OCI-LY7 (cell line): ENCODE measurements around the gene RBM44. TPM values are rescaled to one million over a fixed set of nuclear protein-coding genes. Genes with fewer than 3 reads are reported as not detected.

Experiments used
- BruUV-seq: library from RNA; stranded (reverse); fragments of 400-500 nt; replicated peaks from 2 replicates; lab custom pipeline; 2021; lab: Mats Ljungman, UMichigan
- CTCF ChIA-PET: fragments of 300-600 bp; sonication (Branson Sonifier 250); formaldehyde crosslinking; loops from one replicate; lab custom pipeline; 2022; ENCODE audit warnings: antibody characterized with exemption; ENCODE audit not compliant: unreplicated experiment; lab: Charles Lee
- POLR2A ChIA-PET: fragments of 300-600 bp; sonication (Branson Sonifier 250); formaldehyde crosslinking; loops from one replicate; lab custom pipeline; 2022; ENCODE audit warnings: antibody characterized with exemption; lab: Charles Lee
- DNase-seq: peaks from one replicate; pipeline ENCODE4 v3.0.0-alpha.2; 2015; ENCODE audit warnings: low spot score
- H2AFZ ChIP-seq: fragments of 200-600 bp; sonication (generic), shearing (Covaris generic); 2 replicates; pipeline ENCODE4 v1.6.1; 2014; ENCODE audit warnings: mild to moderate bottlenecking, antibody characterized with exemption, low read length, moderate library complexity
- H3K27ac ChIP-seq: fragments of 200-600 bp; sonication (generic); 2 replicates; pipeline ENCODE4 v1.5.1; 2014; ENCODE audit warnings: mixed run types, low read depth, mild to moderate bottlenecking, moderate library complexity, low read length, inconsistent platforms; ENCODE audit not compliant: poor library complexity, severe bottlenecking
- H3K36me3 ChIP-seq: fragments of 200-600 bp; sonication (generic); 2 replicates; pipeline ENCODE4 v1.6.1; 2014; ENCODE audit warnings: mild to moderate bottlenecking, antibody characterized with exemption, low read length, moderate library complexity, mixed read lengths; ENCODE audit not compliant: insufficient read depth
- H3K4me1 ChIP-seq: fragments of 200-600 bp; sonication (generic); 2 replicates; pipeline ENCODE4 v1.5.1; 2014; ENCODE audit warnings: mild to moderate bottlenecking, low read length; ENCODE audit not compliant: insufficient read depth, poor library complexity, severe bottlenecking
- H3K4me2 ChIP-seq: fragments of 200-600 bp; sonication (generic); 2 replicates; pipeline ENCODE4 v1.6.1; 2014; ENCODE audit warnings: mild to moderate bottlenecking, low read length
- H3K4me3 ChIP-seq: fragments of 200-600 bp; sonication (generic); 2 replicates; pipeline ENCODE4 v1.5.1; 2014; ENCODE audit warnings: mild to moderate bottlenecking, low read depth, low read length; ENCODE audit not compliant: poor library complexity, severe bottlenecking
- H3K79me2 ChIP-seq: fragments of 200-600 bp; sonication (generic); 2 replicates; pipeline ENCODE4 v1.6.1; 2016; ENCODE audit warnings: low read depth, mild to moderate bottlenecking, low read length, moderate library complexity, mixed read lengths; ENCODE audit not compliant: insufficient read depth
- H3K9me2 ChIP-seq: fragments of 200-600 bp; sonication (generic); 2 replicates; pipeline ENCODE4 v1.6.1; 2016; ENCODE audit warnings: mild to moderate bottlenecking, low read length, mixed read lengths; ENCODE audit not compliant: insufficient read depth
- H3K9me3 ChIP-seq: fragments of 200-600 bp; sonication (generic); 2 replicates; pipeline ENCODE4 v1.6.1; 2014; ENCODE audit warnings: mild to moderate bottlenecking, mixed run types, low read length, mixed read lengths
- H4K20me1 ChIP-seq: fragments of 200-600 bp; sonication (generic); 2 replicates; pipeline ENCODE4 v1.6.1; 2014; ENCODE audit warnings: mild to moderate bottlenecking, antibody characterized with exemption, low read length, moderate library complexity, mixed read lengths; ENCODE audit not compliant: insufficient read depth
- CTCF ChIP-seq: fragments of 200-600 bp; sonication (generic); conservative IDR thresholded peaks from 2 replicates; pipeline ENCODE4 v1.5.1; 2014; ENCODE audit warnings: mild to moderate bottlenecking, antibody characterized with exemption, low read length, moderate library complexity, mixed read lengths
- EZH2phosphoT487 ChIP-seq: fragments of 200-600 bp; sonication (generic); IDR thresholded peaks from 2 replicates; pipeline ENCODE4 v1.6.1; 2018; ENCODE audit warnings: low read depth, borderline replicate concordance, mild to moderate bottlenecking, mixed run types, antibody characterized with exemption, low read length, moderate library complexity, mixed read lengths
- intact Hi-C: fragments of 100-400 bp; cut with micrococcal nuclease; formaldehyde crosslinking; loops from one replicate; pipeline ENCODE4 v1.10.0; 2022; ENCODE audit not compliant: unreplicated experiment
- total RNA-seq, 2 experiments: library from RNA; depleted of rRNA in 1 of 2; stranded (reverse); fragments of >200 nt in 1 of 2; shearing (Covaris generic) in 1 of 2; gene quantifications; 2 replicates each; pipeline ENCODE4 v1.2.3, GENCODE V29; 2014 to 2022

Gene RBM44
- total RNA-seq, 2 experiments from 2014 or later: 0.72 to 1.2 TPM

DNA sequence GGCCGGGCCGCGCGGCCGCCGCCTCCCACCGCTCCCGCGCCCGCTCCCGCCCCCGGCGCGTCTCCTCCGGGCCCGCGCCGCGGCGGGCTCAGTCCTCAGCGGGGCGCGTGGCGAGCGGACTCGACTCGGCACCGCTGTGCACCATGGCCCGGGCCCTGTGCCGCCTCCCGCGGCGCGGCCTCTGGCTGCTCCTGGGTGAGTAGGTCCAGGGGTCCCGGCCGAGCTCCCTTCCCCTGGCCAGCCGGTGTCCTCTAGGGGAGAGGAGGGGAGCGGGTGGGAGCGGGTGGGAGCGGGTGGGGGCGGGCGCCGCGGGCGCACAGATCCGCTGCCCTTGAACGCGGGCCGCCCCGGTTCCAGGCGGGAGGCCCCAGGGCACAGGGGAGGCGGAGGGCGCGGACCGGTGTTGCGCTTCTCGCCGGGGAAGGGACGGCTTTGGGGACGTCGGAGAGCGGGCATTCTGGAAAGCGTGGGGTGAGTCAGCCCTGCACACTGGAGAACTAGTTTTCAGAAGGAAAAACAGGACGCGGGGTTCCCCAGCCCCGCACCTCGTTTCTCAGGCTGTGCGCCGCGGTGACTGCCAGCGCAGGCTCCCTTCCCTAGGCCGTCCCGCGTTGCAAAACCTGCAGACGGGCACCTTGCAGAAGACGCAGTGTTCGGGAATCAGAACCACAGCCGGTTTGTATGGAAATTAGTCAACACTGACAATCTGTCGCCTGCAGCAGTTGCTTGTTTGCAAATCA lies 61.1 kb downstream of the RBM44 start, which contains the start of gene RAMP1:
Gene RAMP1 (plus strand): TSS at position 91 of the 740 bp plus-strand sequence. CDS start 53 bp downstream, at position 144.
- no peak for TF ChIP-seq CTCF
- TF ChIP-seq EZH2phosphoT487: no peak
- H3K27ac ChIP-seq: no peak within 1 kb of the TSS
- ChIA-PET POLR2A (interaction anchor here (0.7 kb wide), 1 partner anchor 177 kb away, joined by 7 read pairs; no protein-coding TSS in a partner anchor), CTCF (no interaction called here)
- H3K4me2 ChIP-seq: no peak within 1 kb of the TSS
- no TSS peak for BruUV-seq
- no peak for DNase-seq
- no peaks in the 10 kb centered on the region for H3K9me2 ChIP-seq
- no peak within 1 kb of the TSS for H2AFZ ChIP-seq
- H4K20me1 ChIP-seq: no peaks in the 10 kb centered on the region
- no peaks in the 10 kb centered on the region for H3K36me3 ChIP-seq
- no peak within 1 kb of the TSS for H3K4me3 ChIP-seq
- H3K9me3 ChIP-seq: no peaks in the 10 kb centered on the region
- H3K4me1 ChIP-seq: no peaks in the 10 kb centered on the region
- intact Hi-C loops: loop anchor here (10.0 kb wide), 1 partner anchor 305 kb away; no protein-coding TSS in a partner anchor
- no peaks in the 10 kb centered on the region for H3K79me2 ChIP-seq

DNA sequence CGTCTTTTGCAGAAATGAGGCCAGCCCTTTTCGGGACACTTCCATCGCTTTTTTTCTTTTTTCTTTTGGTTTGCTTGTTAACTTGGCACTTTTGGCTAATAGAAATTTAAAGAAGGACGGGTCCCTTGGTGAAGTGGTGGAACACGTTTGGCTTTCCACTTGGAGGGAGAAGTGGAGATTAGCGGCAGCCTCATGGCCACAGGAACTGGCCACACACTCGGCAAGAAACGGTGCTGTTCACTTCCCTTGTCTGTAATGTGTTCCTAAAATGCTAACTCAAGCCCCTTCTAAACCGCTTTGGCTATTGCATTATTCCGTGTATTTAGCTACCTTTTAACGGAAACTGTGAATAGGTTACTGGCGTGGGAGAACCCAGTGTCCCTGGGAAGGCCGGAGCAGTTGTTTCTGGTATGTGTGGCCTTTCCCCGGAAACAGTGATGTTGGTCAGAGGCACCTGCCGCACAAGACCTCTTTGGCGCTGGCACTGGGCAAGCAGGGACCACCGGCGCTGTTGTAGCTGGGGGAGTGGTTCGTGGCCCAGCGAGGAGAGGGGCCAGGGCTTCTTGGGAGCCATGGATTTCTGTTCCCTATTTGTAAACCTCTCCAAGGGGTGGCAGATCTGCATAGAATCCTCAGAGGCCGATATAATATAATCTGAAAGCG lies 61.8 kb downstream of the RBM44 start:
- no TSS peak for BruUV-seq
- H3K36me3 ChIP-seq: no peaks in the 10 kb centered on the region
- POLR2A ChIA-PET: no interaction called here
- no peaks in the 10 kb centered on the region for H3K9me2 ChIP-seq
- no peaks in the 10 kb centered on the region for H4K20me1 ChIP-seq
- no peaks in the 10 kb centered on the region for H3K9me3 ChIP-seq
- no peaks in the 10 kb centered on the region for H3K79me2 ChIP-seq
- TF ChIP-seq EZH2phosphoT487: no peak
- no peak for TF ChIP-seq CTCF
- intact Hi-C loops: no loop called here
- no peak overlapping the region for H3K4me3 ChIP-seq
- H3K4me2 ChIP-seq: no peak overlapping the region
- H2AFZ ChIP-seq: no peak overlapping the region
- H3K27ac ChIP-seq: no peak overlapping the region
- no peaks in the 10 kb centered on the region for H3K4me1 ChIP-seq
- no peak for DNase-seq
- CTCF ChIA-PET: no interaction called here
